ENCODE data around the gene NGRN.

- TF ChIP-seq CTCF (conservative IDR thresholded peaks at IDR 0.05; ENCODE audit: low read depth in 2 of 2) = no peak
- no peak for TF ChIP-seq JUNB (IDR thresholded peaks at IDR 0.05; ENCODE audit: unreplicated experiment)
- no peak for TF ChIP-seq POLR2AphosphoS5 (IDR thresholded peaks at IDR 0.05; ENCODE audit: low read depth)
- TF ChIP-seq EZH2 (IDR thresholded peaks at IDR 0.05; ENCODE audit: low read depth, unreplicated experiment) = no peak
- TF ChIP-seq ZNF114 (CRISPR knock-in tag; IDR thresholded peaks at IDR 0.05) = no peak
- no peak for TF ChIP-seq ZNF331 (CRISPR knock-in tag; IDR thresholded peaks at IDR 0.05; ENCODE audit: low read depth)
- TF ChIP-seq, protein P1, sequence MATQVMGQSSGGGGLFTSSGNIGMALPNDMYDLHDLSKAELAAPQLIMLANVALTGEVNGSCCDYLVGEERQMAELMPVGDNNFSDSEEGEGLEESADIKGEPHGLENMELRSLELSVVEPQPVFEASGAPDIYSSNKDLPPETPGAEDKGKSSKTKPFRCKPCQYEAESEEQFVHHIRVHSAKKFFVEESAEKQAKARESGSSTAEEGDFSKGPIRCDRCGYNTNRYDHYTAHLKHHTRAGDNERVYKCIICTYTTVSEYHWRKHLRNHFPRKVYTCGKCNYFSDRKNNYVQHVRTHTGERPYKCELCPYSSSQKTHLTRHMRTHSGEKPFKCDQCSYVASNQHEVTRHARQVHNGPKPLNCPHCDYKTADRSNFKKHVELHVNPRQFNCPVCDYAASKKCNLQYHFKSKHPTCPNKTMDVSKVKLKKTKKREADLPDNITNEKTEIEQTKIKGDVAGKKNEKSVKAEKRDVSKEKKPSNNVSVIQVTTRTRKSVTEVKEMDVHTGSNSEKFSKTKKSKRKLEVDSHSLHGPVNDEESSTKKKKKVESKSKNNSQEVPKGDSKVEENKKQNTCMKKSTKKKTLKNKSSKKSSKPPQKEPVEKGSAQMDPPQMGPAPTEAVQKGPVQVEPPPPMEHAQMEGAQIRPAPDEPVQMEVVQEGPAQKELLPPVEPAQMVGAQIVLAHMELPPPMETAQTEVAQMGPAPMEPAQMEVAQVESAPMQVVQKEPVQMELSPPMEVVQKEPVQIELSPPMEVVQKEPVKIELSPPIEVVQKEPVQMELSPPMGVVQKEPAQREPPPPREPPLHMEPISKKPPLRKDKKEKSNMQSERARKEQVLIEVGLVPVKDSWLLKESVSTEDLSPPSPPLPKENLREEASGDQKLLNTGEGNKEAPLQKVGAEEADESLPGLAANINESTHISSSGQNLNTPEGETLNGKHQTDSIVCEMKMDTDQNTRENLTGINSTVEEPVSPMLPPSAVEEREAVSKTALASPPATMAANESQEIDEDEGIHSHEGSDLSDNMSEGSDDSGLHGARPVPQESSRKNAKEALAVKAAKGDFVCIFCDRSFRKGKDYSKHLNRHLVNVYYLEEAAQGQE (IDR thresholded peaks at IDR 0.05; ENCODE audit: unreplicated experiment) = no peak
- TF ChIP-seq NANOG (IDR thresholded peaks at IDR 0.05; ENCODE audit: borderline replicate concordance) = no peak
- TF ChIP-seq ETS1 (IDR thresholded peaks at IDR 0.05) = no peak
- no peak for TF ChIP-seq EZH2phosphoT487 (IDR thresholded peaks at IDR 0.05; ENCODE audit: unreplicated experiment)
Observed at GRCh38 chr15:90243943-90244639, 21.4 kb upstream of the NGRN start.
